Natural killer cell (primary cell): ENCODE data around the gene PRR20G. TPM values are rescaled to one million over a fixed set of nuclear protein-coding genes. Genes with fewer than 3 reads are reported as not detected.

Experiments
- ATAC-seq, 3 donors: fragments of 150-1000 bp in 2 of 3; fragments of 200-7000 bp in 1 of 3; cut with Tn5 transposase; 1 replicate in 1 of 3; 2 replicates in 2 of 3; pipeline ENCODE4 v1.10.0; 2021; ENCODE audit warnings: mild to moderate bottlenecking in 2 of 3, moderate library complexity in 2 of 3
- DNase-seq, 2 donors: peaks; one replicate each; pipeline versions ENCODE4 v3.0.0 to v3.0.0-alpha.2; 2013 to 2021; ENCODE audit warnings: mixed read lengths in 1 of 2
- H3K27ac ChIP-seq: one replicate; pipeline ENCODE4 v1.5.1; 2013; ENCODE audit warnings: mild to moderate bottlenecking, low read length
- H3K27me3 ChIP-seq: one replicate; pipeline ENCODE4 v1.6.1; 2013; ENCODE audit warnings: low read length; ENCODE audit not compliant: control insufficient read depth, insufficient read depth
- H3K36me3 ChIP-seq: one replicate; pipeline ENCODE4 v1.6.1; 2013; ENCODE audit warnings: low read length; ENCODE audit not compliant: control insufficient read depth, insufficient read depth
- H3K4me1 ChIP-seq: one replicate; pipeline ENCODE4 v1.6.1; 2013; ENCODE audit warnings: low read length; ENCODE audit not compliant: control insufficient read depth, insufficient read depth
- H3K4me3 ChIP-seq: one replicate; pipeline ENCODE4 v1.5.1; 2013; ENCODE audit warnings: low read length
- H3K9me3 ChIP-seq: one replicate; pipeline ENCODE4 v1.6.1; 2013; ENCODE audit warnings: low read length; ENCODE audit not compliant: control insufficient read depth, insufficient read depth
- H3K27ac Mint-ChIP-seq, 2 donors: one replicate each; pipeline ENCODE4 v1.8.0; 2022; ENCODE audit warnings: mild to moderate bottlenecking in 2 of 2, mixed read lengths in 2 of 2, moderate library complexity in 1 of 2
- H3K27me3 Mint-ChIP-seq, 2 donors: one replicate each; pipeline ENCODE4 v1.8.0; 2022; ENCODE audit warnings: low read depth in 2 of 2, mixed read lengths in 2 of 2
- H3K36me3 Mint-ChIP-seq: one replicate; pipeline ENCODE4 v1.8.0; 2022; ENCODE audit warnings: mixed read lengths
- H3K4me1 Mint-ChIP-seq, 2 donors: one replicate each; pipeline ENCODE4 v1.8.0; 2022; ENCODE audit warnings: mixed read lengths in 2 of 2
- H3K4me3 Mint-ChIP-seq: one replicate; pipeline ENCODE4 v1.8.0; 2022; ENCODE audit warnings: mild to moderate bottlenecking, moderate library complexity, mixed read lengths
- H3K9me3 Mint-ChIP-seq, 2 donors: one replicate each; pipeline ENCODE4 v1.8.0; 2022; ENCODE audit warnings: mixed read lengths in 2 of 2
- WGBS: methylation state at CpG from one replicate; pipeline ENCODE4 v1.1.7; 2013; ENCODE audit warnings: missing lambda C conversion rate; ENCODE audit not compliant: insufficient coverage; 5-methylcytosine and 5-hydroxymethylcytosine counted together
- intact Hi-C: fragments of 100-400 bp; cut with micrococcal nuclease; formaldehyde crosslinking; loops from one replicate; pipeline ENCODE4 v1.14.2; 2022
- total RNA-seq, 4 donors: library from RNA; stranded (reverse); fragments of 120-200 nt in 1 of 4; gene quantifications; one replicate each; pipeline versions ENCODE4 v1.2.3 to v1.2.4, GENCODE V29; 2013 to 2022
- TF ChIP-seq, protein P1 (sequence below): fragments of 200-600 bp; IDR thresholded peaks from one replicate; pipeline ENCODE4 v1.8.0; 2022; ENCODE audit warnings: antibody characterized with exemption

Gene PRR20G
- total RNA-seq, 3 donors from 2014 or later (not counting 1 experiment from before 2014, with no cell fraction given) = not detected

DNA sequence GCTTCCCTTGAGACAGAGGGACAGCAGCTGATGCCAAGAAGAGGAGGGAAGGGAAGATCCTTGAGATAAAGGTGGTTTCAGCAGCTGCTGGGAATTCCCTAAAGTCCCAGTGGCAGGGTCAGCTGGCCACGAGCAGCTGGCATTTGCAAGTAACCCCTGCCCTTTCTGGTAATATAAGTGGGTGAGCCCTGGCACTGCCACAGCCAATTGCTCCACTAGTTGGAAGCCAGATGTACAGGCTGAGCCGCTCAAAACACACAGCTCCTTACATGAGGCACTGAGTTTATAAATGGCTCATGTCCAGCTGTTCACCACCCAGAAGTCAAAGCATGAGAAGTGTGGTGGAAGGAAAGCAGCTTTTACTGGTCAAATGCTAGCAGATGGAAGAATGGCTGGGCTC is 35.4 kb downstream of the PRR20G start:
- WGBS = 82% methylated on average over 2 of the region's 2 CpGs
- H3K4me3 ChIP-seq = no peak overlapping the region
- H3K4me3 Mint-ChIP-seq = no peak overlapping the region
- H3K9me3 ChIP-seq = peaks cover 5% of the 10 kb centered on the region
- H3K9me3 Mint-ChIP-seq = no peaks in the 10 kb centered on the region
- no peaks in the 10 kb centered on the region for H3K4me1 Mint-ChIP-seq
- H3K4me1 ChIP-seq = no peaks in the 10 kb centered on the region
- ATAC-seq = no peak
- no peaks in the 10 kb centered on the region for H3K27me3 ChIP-seq
- H3K36me3 ChIP-seq = no peaks in the 10 kb centered on the region
- no peak overlapping the region for H3K27ac Mint-ChIP-seq
- H3K36me3 Mint-ChIP-seq = no peaks in the 10 kb centered on the region
- peaks cover 3 to 9% of the 10 kb centered on the region in 2 donors for H3K27me3 Mint-ChIP-seq
- H3K27ac ChIP-seq = no peak overlapping the region
- no peak for DNase-seq
- TF ChIP-seq, protein P1, sequence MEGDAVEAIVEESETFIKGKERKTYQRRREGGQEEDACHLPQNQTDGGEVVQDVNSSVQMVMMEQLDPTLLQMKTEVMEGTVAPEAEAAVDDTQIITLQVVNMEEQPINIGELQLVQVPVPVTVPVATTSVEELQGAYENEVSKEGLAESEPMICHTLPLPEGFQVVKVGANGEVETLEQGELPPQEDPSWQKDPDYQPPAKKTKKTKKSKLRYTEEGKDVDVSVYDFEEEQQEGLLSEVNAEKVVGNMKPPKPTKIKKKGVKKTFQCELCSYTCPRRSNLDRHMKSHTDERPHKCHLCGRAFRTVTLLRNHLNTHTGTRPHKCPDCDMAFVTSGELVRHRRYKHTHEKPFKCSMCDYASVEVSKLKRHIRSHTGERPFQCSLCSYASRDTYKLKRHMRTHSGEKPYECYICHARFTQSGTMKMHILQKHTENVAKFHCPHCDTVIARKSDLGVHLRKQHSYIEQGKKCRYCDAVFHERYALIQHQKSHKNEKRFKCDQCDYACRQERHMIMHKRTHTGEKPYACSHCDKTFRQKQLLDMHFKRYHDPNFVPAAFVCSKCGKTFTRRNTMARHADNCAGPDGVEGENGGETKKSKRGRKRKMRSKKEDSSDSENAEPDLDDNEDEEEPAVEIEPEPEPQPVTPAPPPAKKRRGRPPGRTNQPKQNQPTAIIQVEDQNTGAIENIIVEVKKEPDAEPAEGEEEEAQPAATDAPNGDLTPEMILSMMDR = no peak
- intact Hi-C loops = no loop called here

DNA sequence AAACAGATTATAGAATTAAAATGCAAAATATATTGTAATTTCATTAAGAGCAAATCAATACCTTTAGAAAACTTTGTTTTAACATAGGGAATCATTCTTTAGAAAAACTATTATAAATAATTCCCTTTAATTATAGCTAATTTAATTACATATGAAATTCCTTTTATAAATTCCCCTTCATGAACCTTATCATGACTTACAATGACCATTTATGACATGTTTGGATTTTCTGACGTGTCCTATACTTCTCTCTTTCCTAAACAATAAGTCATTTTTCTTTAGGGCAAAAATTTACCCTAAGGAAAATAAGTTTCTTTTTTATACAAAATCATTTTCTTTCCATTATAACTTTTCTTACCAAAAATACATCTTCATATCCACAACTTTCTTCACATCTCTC is 37.8 kb downstream of the PRR20G start:
- H3K9me3 Mint-ChIP-seq = peaks cover 0 to 3% of the 10 kb centered on the region in 2 donors
- H3K4me1 Mint-ChIP-seq = no peaks in the 10 kb centered on the region
- Histone ChIP-seq H3K4me1 (no peaks in the 10 kb centered on the region), H3K27me3 (no peaks in the 10 kb centered on the region), H3K4me3 (no peak overlapping the region), H3K36me3 (no peaks in the 10 kb centered on the region), H3K27ac (no peak overlapping the region), H3K9me3 (peaks cover 18% of the 10 kb centered on the region)
- H3K27me3 Mint-ChIP-seq = peaks cover 0 to 3% of the 10 kb centered on the region in 2 donors
- TF ChIP-seq, protein P1 = no peak
- DNase-seq = no peak
- 27% methylated on average over 1 of the region's 1 CpG for WGBS
- no peak overlapping the region for H3K4me3 Mint-ChIP-seq
- no peak for ATAC-seq
- H3K27ac Mint-ChIP-seq = no peak overlapping the region
- intact Hi-C loops = no loop called here
- H3K36me3 Mint-ChIP-seq = peaks cover 20% of the 10 kb centered on the region

DNA sequence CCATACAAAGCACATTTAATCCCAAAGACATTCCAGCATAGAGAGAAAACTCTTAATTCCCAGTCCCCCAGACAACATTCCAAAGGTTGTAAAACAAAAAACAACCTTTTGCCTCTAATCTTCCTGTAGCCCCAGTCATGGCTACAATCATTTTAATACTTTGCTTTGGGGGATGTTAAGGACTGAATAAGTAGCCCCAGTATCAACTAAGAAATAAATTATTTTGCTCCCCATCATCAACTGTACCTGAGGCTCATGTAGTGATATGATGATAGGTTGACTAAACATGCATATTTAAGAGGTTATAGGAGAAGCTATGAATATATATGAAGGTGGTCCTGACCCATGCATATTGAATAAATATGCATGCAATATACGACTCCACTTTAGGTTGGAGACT is 40.6 kb downstream of the PRR20G start:
- Mint-ChIP-seq H3K4me1 (no peaks in the 10 kb centered on the region), H3K36me3 (peaks cover 22% of the 10 kb centered on the region), H3K27me3 (no peaks in the 10 kb centered on the region), H3K27ac (no peak overlapping the region), H3K9me3 (peaks cover under 1 to 4% of the 10 kb centered on the region in 2 donors), H3K4me3 (no peak overlapping the region)
- no peak for DNase-seq
- Histone ChIP-seq H3K27me3 (no peaks in the 10 kb centered on the region), H3K4me1 (no peaks in the 10 kb centered on the region), H3K27ac (no peak overlapping the region), H3K4me3 (no peak overlapping the region), H3K36me3 (no peaks in the 10 kb centered on the region), H3K9me3 (peaks cover 20% of the 10 kb centered on the region)
- intact Hi-C loops = no loop called here
- TF ChIP-seq, protein P1 = no peak
- ATAC-seq = no peak
- 78% methylated on average over 1 of the region's 1 CpG for WGBS

- WGBS = 55% methylated on average over 1 of the region's 2 CpGs
- no peak for DNase-seq
- H3K36me3 Mint-ChIP-seq = no peaks in the 10 kb centered on the region
- H3K27ac Mint-ChIP-seq = no peak overlapping the region
- H3K4me1 Mint-ChIP-seq = no peaks in the 10 kb centered on the region
- Histone ChIP-seq H3K27me3 (no peaks in the 10 kb centered on the region), H3K36me3 (no peaks in the 10 kb centered on the region), H3K27ac (no peak overlapping the region), H3K4me1 (no peaks in the 10 kb centered on the region), H3K4me3 (no peak overlapping the region), H3K9me3 (no peaks in the 10 kb centered on the region)
- no peak overlapping the region for H3K4me3 Mint-ChIP-seq
- intact Hi-C loops = no loop called here
- no peak for ATAC-seq
- TF ChIP-seq, protein P1 = no peak
- peaks cover 4 to 8% of the 10 kb centered on the region in 2 donors for H3K9me3 Mint-ChIP-seq
- H3K27me3 Mint-ChIP-seq = peaks cover 10 to 28% of the 10 kb centered on the region in 2 donors
Measured at GRCh38 chr3:127238602-127239001, 49.2 kb downstream of the PRR20G start.
